ENCODE data around the gene KNDC1.
A peak's percentile ranks its signal among the peaks of the same experiment; 100 is the strongest.
"Not testable (repeated sequence)": the region's sequence is repeated elsewhere in the genome, so short reads cannot be mapped to it uniquely, and the experiment has no call there.

Gene KNDC1

GRCh38 chr10:133225707-133226191, 65.7 kb downstream of the KNDC1 start:
- Histone ChIP-seq H3K9ac (ENCODE audit: low read depth, low read length) (no peak overlapping the region), H3K9me3 (ENCODE audit: control insufficient read depth, insufficient read depth, low read length) (no peaks in the 10 kb centered on the region), H3K27me3 (ENCODE audit: control insufficient read depth, insufficient read depth, low read length) (peaks cover 9% of the 10 kb centered on the region), H3K4me3 (ENCODE audit: low read depth, low read length) (no peak overlapping the region), H3K4me1 (ENCODE audit: control insufficient read depth, insufficient read depth, low read length) (peaks cover 2% of the 10 kb centered on the region), H3K36me3 (ENCODE audit: control insufficient read depth, insufficient read depth, low read length) (peaks cover 3% of the 10 kb centered on the region)

DNA sequence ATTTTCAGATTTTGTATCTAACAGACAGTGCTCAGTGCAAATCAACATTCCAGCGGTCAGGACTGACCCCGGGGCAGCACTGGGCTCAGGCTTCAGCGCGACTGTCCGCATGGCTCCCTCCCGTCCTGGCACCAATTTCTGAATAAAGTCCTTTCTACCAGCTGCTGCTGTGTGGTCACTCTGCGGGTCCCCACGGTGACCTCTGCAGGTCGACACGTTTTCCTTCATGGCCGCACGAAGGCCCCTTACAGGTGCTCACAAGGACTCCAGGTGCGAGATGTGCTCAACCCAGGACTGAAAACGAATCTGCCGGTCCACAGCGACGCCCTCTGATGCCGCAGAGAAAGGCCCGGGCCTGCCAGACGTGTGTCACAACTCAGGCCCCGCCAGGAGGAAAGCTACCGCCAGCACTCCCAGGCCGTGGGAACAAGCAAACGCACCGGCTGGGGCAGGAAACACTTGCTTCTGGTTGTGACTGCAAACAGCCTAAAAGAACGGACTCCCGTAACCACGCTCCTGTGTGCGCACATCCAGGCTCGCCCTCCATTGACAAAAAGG, 66.3 kb downstream of the KNDC1 start:
- H3K4me3 ChIP-seq (ENCODE audit: low read depth, low read length), result no peak overlapping the region
- H3K9me3 ChIP-seq (ENCODE audit: control insufficient read depth, insufficient read depth, low read length), result no peaks in the 10 kb centered on the region
- H3K36me3 ChIP-seq (ENCODE audit: control insufficient read depth, insufficient read depth, low read length), result peaks cover 3% of the 10 kb centered on the region
- H3K9ac ChIP-seq (ENCODE audit: low read depth, low read length), result no peak overlapping the region
- H3K27me3 ChIP-seq (ENCODE audit: control insufficient read depth, insufficient read depth, low read length), result peaks cover 9% of the 10 kb centered on the region
- peaks cover 2% of the 10 kb centered on the region for H3K4me1 ChIP-seq (ENCODE audit: control insufficient read depth, insufficient read depth, low read length)

DNA sequence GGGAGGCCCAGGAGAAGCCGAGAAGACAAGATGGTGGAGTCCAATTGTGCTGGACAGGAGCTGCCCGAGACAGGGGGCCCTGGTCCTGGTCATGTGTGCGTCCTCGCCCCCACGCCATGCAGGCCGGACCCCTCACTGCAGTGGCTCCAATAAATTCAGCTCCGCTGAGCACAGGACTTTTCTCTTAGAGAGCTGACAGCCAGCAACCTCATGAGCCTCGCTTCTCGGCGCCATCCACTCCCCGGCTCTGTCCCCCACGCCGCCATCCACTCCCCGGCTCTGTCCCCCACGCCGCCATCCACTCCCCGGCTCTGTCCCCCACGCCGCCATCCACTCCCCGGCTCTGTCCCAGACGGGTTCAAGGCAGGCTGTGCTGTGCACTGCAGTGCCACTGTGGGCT, 67.2 kb downstream of the KNDC1 start:
- H3K36me3 ChIP-seq (ENCODE audit: control insufficient read depth, insufficient read depth, low read length), result peaks cover 5% of the 10 kb centered on the region
- H3K27me3 ChIP-seq (ENCODE audit: control insufficient read depth, insufficient read depth, low read length), result peaks cover 9% of the 10 kb centered on the region
- no peak overlapping the region for H3K9ac ChIP-seq (ENCODE audit: low read depth, low read length)
- H3K4me1 ChIP-seq (ENCODE audit: control insufficient read depth, insufficient read depth, low read length), result peaks cover 2% of the 10 kb centered on the region
- no peak overlapping the region for H3K4me3 ChIP-seq (ENCODE audit: low read depth, low read length)
- H3K9me3 ChIP-seq (ENCODE audit: control insufficient read depth, insufficient read depth, low read length), result no peaks in the 10 kb centered on the region

DNA sequence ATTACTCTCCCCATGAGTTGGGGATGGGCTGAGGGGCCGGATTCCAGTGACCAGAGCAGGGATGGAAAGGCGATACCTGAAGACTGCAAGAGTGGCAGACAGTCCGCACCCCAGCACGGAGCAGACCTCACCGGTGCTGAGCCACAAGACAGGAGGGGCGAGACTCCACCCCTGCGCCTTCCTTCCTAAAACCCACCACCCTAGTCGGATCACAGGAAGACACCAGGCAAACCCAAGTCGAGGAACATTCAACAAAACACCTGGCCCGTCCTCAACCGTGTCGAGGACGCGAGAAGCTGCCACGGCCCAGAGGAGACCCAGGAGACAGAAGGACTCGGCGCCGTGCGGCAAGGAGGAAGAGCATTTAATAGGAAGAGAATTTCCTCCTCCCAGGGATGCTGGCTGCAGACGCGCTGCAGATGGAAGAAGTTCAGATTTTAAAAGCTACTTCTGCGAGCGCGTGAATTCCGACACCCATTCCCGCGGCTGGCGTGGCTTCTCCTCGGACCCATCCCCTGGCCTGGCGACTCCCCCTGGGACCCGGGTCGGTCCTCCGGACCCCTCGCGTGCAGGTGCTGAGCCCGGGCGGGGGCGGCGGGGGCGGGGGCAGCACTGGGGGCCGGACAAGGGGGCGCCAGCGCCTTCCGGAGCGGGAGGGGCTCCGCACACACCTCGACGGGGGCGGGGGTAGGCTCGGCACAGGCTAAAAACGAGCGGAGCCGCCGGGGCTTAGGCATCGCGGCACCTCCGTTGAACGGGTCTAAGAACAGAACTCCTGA, 69.4 kb downstream of the KNDC1 start:
- peaks cover 16% of the 10 kb centered on the region for H3K27me3 ChIP-seq (ENCODE audit: control insufficient read depth, insufficient read depth, low read length)
- H3K4me3 ChIP-seq (ENCODE audit: low read depth, low read length), result peak overlapping the region; percentile 66
- no peaks in the 10 kb centered on the region for H3K9me3 ChIP-seq (ENCODE audit: control insufficient read depth, insufficient read depth, low read length)
- peak overlapping the region; percentile 4 for H3K9ac ChIP-seq (ENCODE audit: low read depth, low read length)
- peaks cover 5% of the 10 kb centered on the region for H3K36me3 ChIP-seq (ENCODE audit: control insufficient read depth, insufficient read depth, low read length)
- peaks cover 2% of the 10 kb centered on the region for H3K4me1 ChIP-seq (ENCODE audit: control insufficient read depth, insufficient read depth, low read length)

GRCh38 chr10:133230044-133230361, 70.0 kb downstream of the KNDC1 start, which contains the start of gene UTF1:
UTF1 (plus strand) TSS chr10:133230217; CDS start chr10:133230289, 72 bp downstream.
- H3K4me1 ChIP-seq (ENCODE audit: control insufficient read depth, insufficient read depth, low read length), result peaks cover 2% of the 10 kb centered on the region
- no peaks in the 10 kb centered on the region for H3K9me3 ChIP-seq (ENCODE audit: control insufficient read depth, insufficient read depth, low read length)
- H3K4me3 ChIP-seq (ENCODE audit: low read depth, low read length), result peak within 1 kb of the TSS; percentile 66
- H3K9ac ChIP-seq (ENCODE audit: low read depth, low read length), result peak within 1 kb of the TSS; percentile 65
- peaks cover 16% of the 10 kb centered on the region for H3K27me3 ChIP-seq (ENCODE audit: control insufficient read depth, insufficient read depth, low read length)
- peaks cover 5% of the 10 kb centered on the region for H3K36me3 ChIP-seq (ENCODE audit: control insufficient read depth, insufficient read depth, low read length)

DNA sequence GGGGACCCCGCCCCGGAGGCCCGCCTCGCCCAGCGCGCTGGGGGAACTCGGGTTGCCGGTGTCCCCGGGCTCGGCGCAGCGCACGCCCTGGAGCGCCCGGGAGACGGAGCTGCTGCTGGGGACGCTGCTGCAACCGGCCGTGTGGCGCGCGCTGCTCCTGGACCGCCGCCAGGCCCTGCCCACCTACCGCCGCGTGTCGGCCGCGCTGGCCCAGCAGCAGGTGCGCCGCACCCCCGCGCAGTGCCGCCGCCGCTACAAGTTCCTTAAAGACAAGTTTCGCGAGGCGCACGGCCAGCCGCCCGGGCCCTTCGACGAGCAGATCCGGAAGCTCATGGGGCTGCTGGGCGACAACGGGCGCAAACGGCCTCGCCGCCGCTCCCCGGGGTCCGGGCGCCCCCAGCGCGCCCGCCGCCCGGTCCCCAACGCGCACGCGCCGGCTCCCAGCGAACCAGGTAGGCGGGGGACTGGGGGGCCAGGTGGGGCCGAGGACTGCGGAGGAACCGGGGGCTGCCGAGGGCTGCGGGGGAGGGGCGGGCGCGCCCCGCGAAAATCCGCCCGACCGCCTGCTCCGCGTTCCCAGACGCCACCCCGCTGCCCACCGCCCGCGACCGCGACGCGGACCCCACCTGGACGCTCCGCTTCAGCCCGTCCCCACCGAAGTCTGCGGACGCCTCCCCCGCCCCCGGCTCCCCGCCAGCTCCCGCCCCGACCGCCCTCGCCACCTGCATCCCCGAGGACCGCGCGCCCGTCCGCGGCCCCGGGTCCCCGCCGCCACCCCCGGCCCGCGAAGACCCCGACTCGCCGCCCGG, 70.6 kb downstream of the KNDC1 start:
- peak overlapping the region; percentile 62 for H3K4me3 ChIP-seq (ENCODE audit: low read depth, low read length)
- peaks cover 2% of the 10 kb centered on the region for H3K36me3 ChIP-seq (ENCODE audit: control insufficient read depth, insufficient read depth, low read length)
- no peak overlapping the region for H3K9ac ChIP-seq (ENCODE audit: low read depth, low read length)
- H3K4me1 ChIP-seq (ENCODE audit: control insufficient read depth, insufficient read depth, low read length), result peaks cover 2% of the 10 kb centered on the region
- no peaks in the 10 kb centered on the region for H3K9me3 ChIP-seq (ENCODE audit: control insufficient read depth, insufficient read depth, low read length)
- H3K27me3 ChIP-seq (ENCODE audit: control insufficient read depth, insufficient read depth, low read length), result peaks cover 18% of the 10 kb centered on the region

GRCh38 chr10:133231244-133231945, 71.4 kb downstream of the KNDC1 start:
- Histone ChIP-seq H3K27me3 (ENCODE audit: control insufficient read depth, insufficient read depth, low read length) (peaks cover 23% of the 10 kb centered on the region), H3K4me3 (ENCODE audit: low read depth, low read length) (peak overlapping the region; percentile 62), H3K9me3 (ENCODE audit: control insufficient read depth, insufficient read depth, low read length) (no peaks in the 10 kb centered on the region), H3K36me3 (ENCODE audit: control insufficient read depth, insufficient read depth, low read length) (peaks cover 2% of the 10 kb centered on the region), H3K9ac (ENCODE audit: low read depth, low read length) (peak overlapping the region; percentile 65), H3K4me1 (ENCODE audit: control insufficient read depth, insufficient read depth, low read length) (peaks cover 2% of the 10 kb centered on the region)

DNA sequence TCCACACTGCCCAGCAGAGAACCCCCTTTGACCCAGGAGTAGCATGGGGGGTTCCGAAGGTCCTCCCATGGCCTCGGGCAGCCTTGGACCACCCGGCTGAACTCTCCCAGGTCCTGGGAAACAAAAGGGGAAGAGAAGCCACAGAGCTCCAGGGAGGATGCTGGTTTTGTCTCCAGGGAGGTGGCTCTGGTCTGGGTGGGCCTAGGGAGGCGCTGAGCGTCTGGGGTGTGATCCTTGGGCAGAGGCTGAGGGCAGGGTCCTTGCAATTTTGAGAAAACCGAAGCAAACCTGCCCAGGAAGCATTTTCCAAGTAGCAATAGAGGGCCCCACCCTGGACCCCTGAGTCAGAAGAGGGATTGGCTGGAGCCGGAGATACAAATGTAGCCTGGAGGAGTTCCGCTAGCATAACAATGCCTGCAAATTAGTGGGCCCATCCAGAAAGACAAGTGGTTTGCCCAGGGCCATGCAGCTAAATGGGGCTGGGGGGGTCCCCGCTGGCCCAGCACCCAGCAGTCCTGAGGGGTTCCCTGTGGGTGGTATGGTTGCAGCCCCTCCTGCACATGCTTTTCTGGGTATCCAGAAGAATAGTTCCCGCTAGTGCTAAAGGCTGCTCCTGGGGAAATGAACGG, 72.0 kb downstream of the KNDC1 start:
- Histone ChIP-seq H3K9me3 (ENCODE audit: control insufficient read depth, insufficient read depth, low read length) (no peaks in the 10 kb centered on the region), H3K4me3 (ENCODE audit: low read depth, low read length) (peak overlapping the region; percentile 62), H3K9ac (ENCODE audit: low read depth, low read length) (peak overlapping the region; percentile 61), H3K36me3 (ENCODE audit: control insufficient read depth, insufficient read depth, low read length) (peaks cover 2% of the 10 kb centered on the region), H3K4me1 (ENCODE audit: control insufficient read depth, insufficient read depth, low read length) (peaks cover 2% of the 10 kb centered on the region), H3K27me3 (ENCODE audit: control insufficient read depth, insufficient read depth, low read length) (peaks cover 27% of the 10 kb centered on the region)

GRCh38 chr10:133234796-133235195, 74.8 kb downstream of the KNDC1 start:
- H3K36me3 ChIP-seq (ENCODE audit: control insufficient read depth, insufficient read depth, low read length); H3K9me3 ChIP-seq (ENCODE audit: control insufficient read depth, insufficient read depth, low read length); H3K9ac ChIP-seq (ENCODE audit: low read depth, low read length): not testable (repeated sequence)

DNA sequence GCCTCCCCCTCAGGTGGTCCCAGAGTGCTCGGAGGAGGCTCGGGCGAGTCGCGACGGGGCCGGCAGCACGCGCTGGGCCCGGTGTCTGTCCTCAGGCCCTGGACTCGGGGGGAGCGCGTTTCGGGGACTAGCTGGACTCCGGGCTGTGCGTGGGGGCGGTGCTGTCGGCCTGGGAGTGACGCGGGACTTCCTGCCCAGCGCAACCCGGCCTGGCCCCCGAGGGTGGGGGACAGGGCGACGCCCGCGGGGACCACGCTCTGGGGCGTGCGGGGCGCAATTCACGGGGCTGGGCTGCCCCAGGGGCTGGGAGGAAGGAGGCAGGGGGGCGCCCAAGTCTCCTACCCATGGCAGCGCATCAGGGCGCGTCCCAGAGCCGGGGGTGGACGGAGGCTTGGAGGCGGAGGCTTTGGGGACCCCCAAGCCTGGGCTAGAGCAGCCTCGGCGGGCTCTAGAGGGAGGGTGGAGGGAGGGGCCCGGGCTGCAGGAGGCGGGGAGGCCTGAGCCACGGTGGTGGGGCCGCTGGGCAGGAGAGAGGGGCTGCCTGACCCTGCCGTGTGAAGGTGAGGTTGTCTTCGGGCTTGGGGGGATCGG, 75.3 kb downstream of the KNDC1 start:
- peaks cover 18% of the 10 kb centered on the region for H3K27me3 ChIP-seq (ENCODE audit: control insufficient read depth, insufficient read depth, low read length)
- peaks cover 2% of the 10 kb centered on the region for H3K36me3 ChIP-seq (ENCODE audit: control insufficient read depth, insufficient read depth, low read length)
- no peaks in the 10 kb centered on the region for H3K9me3 ChIP-seq (ENCODE audit: control insufficient read depth, insufficient read depth, low read length)
- no peaks in the 10 kb centered on the region for H3K4me1 ChIP-seq (ENCODE audit: control insufficient read depth, insufficient read depth, low read length)
- peak overlapping the region; percentile 32 for H3K4me3 ChIP-seq (ENCODE audit: low read depth, low read length)
- no peak overlapping the region for H3K9ac ChIP-seq (ENCODE audit: low read depth, low read length)

More at GRCh38 chr10:133234796-133235195, 74.8 kb downstream of the KNDC1 start:
- Histone ChIP-seq H3K4me3 (ENCODE audit: low read depth, low read length) (peak overlapping the region; percentile 32), H3K27me3 (ENCODE audit: control insufficient read depth, insufficient read depth, low read length) (peaks cover 18% of the 10 kb centered on the region)
- H3K4me1 ChIP-seq (ENCODE audit: control insufficient read depth, insufficient read depth, low read length), result not testable (repeated sequence)
